ENCODE data around the gene XRN2.

XRN2 gene

DNA sequence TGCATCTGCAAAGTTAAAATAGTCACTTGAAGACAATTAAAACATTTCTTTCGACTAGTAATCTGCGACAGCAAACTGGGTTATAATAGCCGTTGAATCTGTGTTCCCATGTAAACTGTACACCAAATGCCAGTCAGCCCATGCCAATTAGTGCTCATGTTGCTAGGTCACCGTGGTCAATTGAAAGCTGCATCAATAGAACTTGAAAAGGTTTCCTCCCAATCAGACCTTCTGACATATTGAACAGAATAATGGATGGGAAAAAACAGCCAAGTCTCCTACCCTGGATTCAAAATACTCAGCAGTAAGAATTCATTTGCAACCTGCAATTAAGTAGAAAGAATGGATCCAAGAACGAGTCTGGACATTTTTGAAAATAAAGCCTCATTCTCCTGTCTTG lies 83.0 kb downstream of the XRN2 start:
- Histone ChIP-seq H4K20me1 (ENCODE audit: insufficient read depth, low read length) (no peaks in the 10 kb centered on the region), H3K36me3 (replicated peaks; ENCODE audit: low read depth, low read length) (peaks cover 52% of the 10 kb centered on the region), H3K27me3 (ENCODE audit: low read depth, low read length) (no peaks in the 10 kb centered on the region), H3K9ac (ENCODE audit: low read length) (no peak overlapping the region), H3K4me1 (ENCODE audit: low read length) (peaks cover 11% of the 10 kb centered on the region), H3K27ac (ENCODE audit: low read length) (no peak overlapping the region), H2AFZ (ENCODE audit: low read depth, low read length) (no peak overlapping the region), H3K4me2 (ENCODE audit: low read length) (no peak overlapping the region), H3K4me3 (ENCODE audit: low read length) (no peak overlapping the region), H3K9me3 (ENCODE audit: insufficient read depth, low read length) (no peaks in the 10 kb centered on the region), H3K79me2 (ENCODE audit: low read length) (no peaks in the 10 kb centered on the region)
- TF ChIP-seq EZH2phosphoT487 (IDR thresholded peaks at IDR 0.05; ENCODE audit: low read depth) (no peak), CTCF (IDR thresholded peaks at IDR 0.05; ENCODE audit: low read depth, low read length) (no peak)

GRCh38 chr20:21387528-21387927 lies 84.4 kb downstream of the XRN2 start:
- H3K27ac ChIP-seq (ENCODE audit: low read length): no peak overlapping the region
- no peaks in the 10 kb centered on the region for H3K27me3 ChIP-seq (ENCODE audit: low read depth, low read length)
- H2AFZ ChIP-seq (ENCODE audit: low read depth, low read length): no peak overlapping the region
- H3K36me3 ChIP-seq (replicated peaks; ENCODE audit: low read depth, low read length): peaks cover 44% of the 10 kb centered on the region
- H4K20me1 ChIP-seq (ENCODE audit: insufficient read depth, low read length): no peaks in the 10 kb centered on the region
- H3K9me3 ChIP-seq (ENCODE audit: insufficient read depth, low read length): no peaks in the 10 kb centered on the region
- H3K4me1 ChIP-seq (ENCODE audit: low read length): peaks cover 11% of the 10 kb centered on the region
- H3K9ac ChIP-seq (ENCODE audit: low read length): no peak overlapping the region
- no peaks in the 10 kb centered on the region for H3K79me2 ChIP-seq (ENCODE audit: low read length)
- H3K4me2 ChIP-seq (ENCODE audit: low read length): no peak overlapping the region
- H3K4me3 ChIP-seq (ENCODE audit: low read length): no peak overlapping the region
- TF ChIP-seq CTCF (IDR thresholded peaks at IDR 0.05; ENCODE audit: low read depth, low read length) (no peak), EZH2phosphoT487 (IDR thresholded peaks at IDR 0.05; ENCODE audit: low read depth) (no peak)

GRCh38 chr20:21388566-21388965 lies 85.4 kb downstream of the XRN2 start:
- Histone ChIP-seq H2AFZ (ENCODE audit: low read depth, low read length) (no peak overlapping the region), H3K4me1 (ENCODE audit: low read length) (peaks cover 11% of the 10 kb centered on the region), H3K36me3 (replicated peaks; ENCODE audit: low read depth, low read length) (peaks cover 36% of the 10 kb centered on the region)

GRCh38 chr20:21389368-21389767 lies 86.2 kb downstream of the XRN2 start:
- peaks cover 30% of the 10 kb centered on the region for H3K36me3 ChIP-seq (replicated peaks; ENCODE audit: low read depth, low read length)
- H2AFZ ChIP-seq (ENCODE audit: low read depth, low read length): no peak overlapping the region
- no peaks in the 10 kb centered on the region for H3K27me3 ChIP-seq (ENCODE audit: low read depth, low read length)
- peaks cover 5% of the 10 kb centered on the region for H3K4me1 ChIP-seq (ENCODE audit: low read length)
- H3K27ac ChIP-seq (ENCODE audit: low read length): no peak overlapping the region
- H3K4me2 ChIP-seq (ENCODE audit: low read length): no peak overlapping the region
- no peaks in the 10 kb centered on the region for H3K9me3 ChIP-seq (ENCODE audit: insufficient read depth, low read length)
- H3K4me3 ChIP-seq (ENCODE audit: low read length): no peak overlapping the region
- H3K9ac ChIP-seq (ENCODE audit: low read length): no peak overlapping the region
- H4K20me1 ChIP-seq (ENCODE audit: insufficient read depth, low read length): no peaks in the 10 kb centered on the region
- no peaks in the 10 kb centered on the region for H3K79me2 ChIP-seq (ENCODE audit: low read length)
- TF ChIP-seq CTCF (IDR thresholded peaks at IDR 0.05; ENCODE audit: low read depth, low read length) (no peak), EZH2phosphoT487 (IDR thresholded peaks at IDR 0.05; ENCODE audit: low read depth) (no peak)

More at GRCh38 chr20:21388566-21388965, 85.4 kb downstream of the XRN2 start:
- H3K4me2 ChIP-seq (ENCODE audit: low read length): no peak overlapping the region
- H3K9ac ChIP-seq (ENCODE audit: low read length): no peak overlapping the region
- H3K4me3 ChIP-seq (ENCODE audit: low read length): no peak overlapping the region
- H3K27me3 ChIP-seq (ENCODE audit: low read depth, low read length): no peaks in the 10 kb centered on the region
- no peaks in the 10 kb centered on the region for H4K20me1 ChIP-seq (ENCODE audit: insufficient read depth, low read length)
- H3K9me3 ChIP-seq (ENCODE audit: insufficient read depth, low read length): no peaks in the 10 kb centered on the region
- no peak overlapping the region for H3K27ac ChIP-seq (ENCODE audit: low read length)
- H3K79me2 ChIP-seq (ENCODE audit: low read length): no peaks in the 10 kb centered on the region
- no peak for TF ChIP-seq CTCF (IDR thresholded peaks at IDR 0.05; ENCODE audit: low read depth, low read length)
- no peak for TF ChIP-seq EZH2phosphoT487 (IDR thresholded peaks at IDR 0.05; ENCODE audit: low read depth)

Measured in OCI-LY3 (cell line).